ENCODE data around the gene IQCE.
"Not testable (repeated sequence)": the region's sequence is repeated elsewhere in the genome, so short reads cannot be mapped to it uniquely, and the experiment has no call there.

Gene IQCE

GRCh38 chr7:2575733-2576340 is 17.1 kb downstream of the IQCE start:
- in situ Hi-C loops (cut with MboI; ENCODE audit: low sequenced_read_pairs): no loop called here

GRCh38 chr7:2576742-2577491 is 18.1 kb downstream of the IQCE start:
- in situ Hi-C loops (cut with MboI; ENCODE audit: low sequenced_read_pairs): no loop called here

GRCh38 chr7:2577914-2578680 is 19.3 kb downstream of the IQCE start:
- in situ Hi-C loops (cut with MboI; ENCODE audit: low sequenced_read_pairs): no loop called here

- in situ Hi-C loops (cut with MboI; ENCODE audit: low sequenced_read_pairs): no loop called here
Measured at GRCh38 chr7:2580636-2581035, 21.9 kb downstream of the IQCE start.

GRCh38 chr7:2582006-2582735 is 23.4 kb downstream of the IQCE start:
- in situ Hi-C loops (cut with MboI; ENCODE audit: low sequenced_read_pairs): no loop called here

GRCh38 chr7:2583798-2584580 is 25.2 kb downstream of the IQCE start:
- in situ Hi-C loops (cut with MboI; ENCODE audit: low sequenced_read_pairs): no loop called here

- in situ Hi-C loops (cut with MboI; ENCODE audit: low sequenced_read_pairs): no loop called here
Measured at GRCh38 chr7:2585446-2585845, 26.7 kb downstream of the IQCE start.

- in situ Hi-C loops (cut with MboI; ENCODE audit: low sequenced_read_pairs): no loop called here
Measured at GRCh38 chr7:2586326-2587020, 27.7 kb downstream of the IQCE start.

GRCh38 chr7:2587134-2587533 is 28.4 kb downstream of the IQCE start:
- in situ Hi-C loops (cut with MboI; ENCODE audit: low sequenced_read_pairs): no loop called here

- in situ Hi-C loops (cut with MboI; ENCODE audit: low sequenced_read_pairs): no loop called here
Measured at GRCh38 chr7:2587778-2588177, 29.0 kb downstream of the IQCE start.

- in situ Hi-C loops (cut with MboI; ENCODE audit: low sequenced_read_pairs): no loop called here
Measured at GRCh38 chr7:2589341-2589740, 30.6 kb downstream of the IQCE start.

- in situ Hi-C loops (cut with MboI; ENCODE audit: low sequenced_read_pairs): not testable (repeated sequence)
Measured at GRCh38 chr7:2589941-2590340, 31.2 kb downstream of the IQCE start.

- in situ Hi-C loops (cut with MboI; ENCODE audit: low sequenced_read_pairs): no loop called here
Measured at GRCh38 chr7:2592375-2592865, 33.6 kb downstream of the IQCE start.

GRCh38 chr7:2593036-2593727 is 34.4 kb downstream of the IQCE start:
- in situ Hi-C loops (cut with MboI; ENCODE audit: low sequenced_read_pairs): no loop called here

- in situ Hi-C loops (cut with MboI; ENCODE audit: low sequenced_read_pairs): no loop called here
Measured at GRCh38 chr7:2594599-2594998, 35.8 kb downstream of the IQCE start.

GRCh38 chr7:2595258-2595860 is 36.6 kb downstream of the IQCE start:
- in situ Hi-C loops (cut with MboI; ENCODE audit: low sequenced_read_pairs): no loop called here

GRCh38 chr7:2596464-2597272 is 37.9 kb downstream of the IQCE start:
- in situ Hi-C loops (cut with MboI; ENCODE audit: low sequenced_read_pairs): no loop called here

- in situ Hi-C loops (cut with MboI; ENCODE audit: low sequenced_read_pairs): no loop called here
Measured at GRCh38 chr7:2597273-2597640, 38.5 kb downstream of the IQCE start.
